K562 (cell line): Measurements from ENCODE around the gene GJD4. TPM values are rescaled to one million over a fixed set of nuclear protein-coding genes. Genes with fewer than 3 reads are reported as not detected.

Experiments
- ATAC-seq: fragments of 200-7000 bp; cut with Tn5 transposase; 3 replicates; pipeline ENCODE4 v1.9.1; 2020; ENCODE audit warnings: moderate library complexity
- BruUV-seq: library from RNA; stranded (reverse); fragments of 400-500 nt; replicated peaks from 2 replicates; lab custom pipeline; 2021; lab: Mats Ljungman, UMichigan
- CTCF ChIA-PET: fragments of 300-600 bp; formaldehyde crosslinking; extraction: SDS; loops from one replicate; lab custom pipeline; 2021; ENCODE audit warnings: low intra/inter-chr PET ratio; lab: Yijun Ruan, JAX
- POLR2A ChIA-PET: fragments of 300-600, 350-650 bp; sonication (Branson Sonifier 250); formaldehyde crosslinking; extraction: SDS; loops from one replicate; lab custom pipeline; 2021; ENCODE audit warnings: antibody characterized with exemption, inconsistent platforms; lab: Yijun Ruan, JAX
- DNase-seq, 4 experiments: peaks; one replicate each; pipeline versions ENCODE4 v3.0.0 to v3.0.0-alpha.2; 2011 to 2018; ENCODE audit warnings: low spot score in 3 of 4, mixed read lengths in 3 of 4; ENCODE audit errors: extremely low read depth in 1 of 4
- FAIRE-seq: peaks from 2 replicates; lab custom pipeline; 2011; peaks lifted over from hg19 to GRCh38; lab: Jason Lieb, UNC
- H2AFZ ChIP-seq: 2 replicates; pipeline ENCODE4 v1.6.0; 2011; ENCODE audit warnings: low read depth, low read length, control low read depth, inconsistent platforms
- H3K27ac ChIP-seq: fragments of 200-600 bp; 3 replicates; pipeline ENCODE4 v1.8.0; 2011; ENCODE audit warnings: low read depth, mild to moderate bottlenecking, control low read depth, inconsistent platforms, low read length, moderate library complexity, mixed read lengths; ENCODE audit errors: extremely low read depth
- H3K27me3 ChIP-seq, 2 experiments: fragments of 300-600 bp in 1 of 2; 2 replicates in 1 of 2; 3 replicates in 1 of 2; pipeline versions ENCODE4 v1.6.0 to v1.8.0; 2011; ENCODE audit warnings: inconsistent platforms in 2 of 2, low read length in 2 of 2, mild to moderate bottlenecking in 1 of 2, mixed read lengths in 1 of 2, moderate library complexity in 1 of 2; ENCODE audit not compliant: control insufficient read depth in 2 of 2, insufficient read depth in 2 of 2
- H3K36me3 ChIP-seq: fragments of 300-600 bp; 3 replicates; pipeline ENCODE4 v1.8.0; 2011; ENCODE audit warnings: mild to moderate bottlenecking, low read length, inconsistent platforms; ENCODE audit not compliant: control insufficient read depth, insufficient read depth
- H3K4me1 ChIP-seq, 2 experiments: fragments of 200-600 bp in 1 of 2; replicated peaks in 1 of 2; 2 replicates in 1 of 2; 3 replicates in 1 of 2; pipeline versions ENCODE4 v1.5.1 to v1.8.0; 2011; ENCODE audit warnings: inconsistent platforms in 2 of 2, low read length in 2 of 2, mild to moderate bottlenecking in 1 of 2, mixed read lengths in 1 of 2, moderate library complexity in 1 of 2; ENCODE audit not compliant: control insufficient read depth in 2 of 2, insufficient read depth in 2 of 2
- H3K4me2 ChIP-seq: 2 replicates; pipeline ENCODE4 v1.6.1; 2011; ENCODE audit warnings: low read length, control low read depth, inconsistent platforms, mixed read lengths; ENCODE audit not compliant: insufficient read depth
- H3K4me3 ChIP-seq: fragments of 200-600 bp; sonication (generic), shearing (Covaris generic); 2 replicates; pipeline ENCODE4 v1.5.1; 2016; ENCODE audit warnings: control low read depth, inconsistent platforms
- H3K79me2 ChIP-seq: fragments of 200-600 bp; 3 replicates; pipeline ENCODE4 v1.8.0; 2011; ENCODE audit warnings: low read length, inconsistent platforms; ENCODE audit not compliant: control insufficient read depth, insufficient read depth
- H3K9ac ChIP-seq, 2 experiments: 2 replicates each; pipeline versions ENCODE4 v1.6.0 to v1.6.1; 2011; ENCODE audit warnings: low read depth in 2 of 2, low read length in 2 of 2, control low read depth in 1 of 2, inconsistent platforms in 1 of 2, mild to moderate bottlenecking in 1 of 2, mixed read lengths in 1 of 2; ENCODE audit not compliant: insufficient read depth in 1 of 2
- H3K9me1 ChIP-seq: one replicate; pipeline ENCODE4 v1.6.0; 2011; ENCODE audit warnings: inconsistent platforms, mild to moderate bottlenecking, low read length, moderate library complexity; ENCODE audit not compliant: control insufficient read depth, insufficient read depth
- H3K9me3 ChIP-seq: replicated peaks from 2 replicates; pipeline ENCODE4 v1.5.1; 2011; ENCODE audit warnings: low read depth, low read length, inconsistent platforms; ENCODE audit not compliant: control insufficient read depth, insufficient read depth
- H4K20me1 ChIP-seq: replicated peaks from 2 replicates; pipeline ENCODE4 v1.6.1; 2011; ENCODE audit warnings: low read length, inconsistent platforms, mixed read lengths; ENCODE audit not compliant: control insufficient read depth, insufficient read depth
- BACH1 ChIP-seq: fragments of 200-800 bp; sonication (Bioruptor generic); IDR thresholded peaks from 2 replicates; pipeline ENCODE4 v1.6.1; 2016; ENCODE audit warnings: missing genetic modification characterization, missing compliant biosample characterization
- CEBPZ ChIP-seq: fragments of 150-350 bp; IDR thresholded peaks from 2 replicates; pipeline ENCODE4 v1.6.1; 2014; ENCODE audit warnings: low read depth, mild to moderate bottlenecking, low read length, borderline replicate concordance
- CTCFL ChIP-seq: IDR thresholded peaks from 2 replicates; pipeline ENCODE4 v1.6.1; 2011; ENCODE audit warnings: borderline replicate concordance, low read depth, mild to moderate bottlenecking, moderate library complexity, low read length; ENCODE audit not compliant: insufficient read depth, poor library complexity, severe bottlenecking
- GATA2 ChIP-seq: sonication (generic); formaldehyde crosslinking; IDR thresholded peaks from 2 replicates; pipeline ENCODE4 v1.4.0; 2020; ENCODE audit warnings: mild to moderate bottlenecking, missing genetic modification reagents
- HLTF ChIP-seq: fragments of 450-650 bp; IDR thresholded peaks from 2 replicates; pipeline ENCODE4 v1.6.1; 2016
- LCOR ChIP-seq: sonication (generic); formaldehyde crosslinking; IDR thresholded peaks from 2 replicates; pipeline ENCODE4 v1.8.0; 2022; ENCODE audit warnings: mild to moderate bottlenecking, missing genetic modification reagents
- MTF1 ChIP-seq: fragments of 250-450 bp; sonication (Bioruptor Pico); IDR thresholded peaks from 2 replicates; pipeline ENCODE4 v1.9.0; 2021; ENCODE audit warnings: moderate library complexity, mild to moderate bottlenecking, inconsistent platforms, borderline replicate concordance
- NCOA4 ChIP-seq: fragments of 450-650 bp; IDR thresholded peaks from 2 replicates; pipeline ENCODE4 v1.6.1; 2018; ENCODE audit warnings: mild to moderate bottlenecking; ENCODE audit not compliant: partially characterized antibody
- SAP30 ChIP-seq: fragments of 200-600 bp; sonication (generic); IDR thresholded peaks from 2 replicates; pipeline ENCODE4 v1.6.1; 2012; ENCODE audit warnings: borderline replicate concordance, low read depth, mild to moderate bottlenecking, moderate library complexity, low read length, control low read depth, inconsistent platforms; ENCODE audit not compliant: insufficient read depth, poor library complexity, severe bottlenecking
- TCF3 ChIP-seq: sonication (generic); formaldehyde crosslinking; IDR thresholded peaks from 2 replicates; pipeline ENCODE4 v1.4.0; 2020; ENCODE audit warnings: mild to moderate bottlenecking, missing genetic modification reagents
- ZNF146 ChIP-seq: IDR thresholded peaks from one replicate; pipeline ENCODE4 v1.6.1; 2018; ENCODE audit warnings: missing compliant biosample characterization; ENCODE audit not compliant: unreplicated experiment
- ZNF79 ChIP-seq: fragments of 250-450 bp; sonication (Bioruptor Pico); IDR thresholded peaks from 2 replicates; pipeline ENCODE4 v1.4.0; 2020; ENCODE audit warnings: low read depth, mild to moderate bottlenecking, moderate library complexity
- WGBS: fragments of 100-300 bp; shearing (Covaris generic); methylation state at CpG from one replicate; pipeline ENCODE4 v1.1.6; 2016; ENCODE audit warnings: low coverage, mixed read lengths; ENCODE audit not compliant: insufficient coverage; ENCODE audit errors: missing lambda C conversion rate; 5-methylcytosine and 5-hydroxymethylcytosine counted together
- in situ Hi-C: fragments of 300-500 bp; cut with MboI; formaldehyde crosslinking; loops from 4 replicates; pipeline ENCODE4 v1.15.0; 2018; ENCODE audit warnings: inconsistent platforms, mixed read lengths
- intact Hi-C: fragments of 100-400 bp; cut with micrococcal nuclease; formaldehyde crosslinking; loops from 2 replicates; pipeline ENCODE4 v1.14.2; 2022
- polyA plus RNA-seq, 8 experiments: library from polyadenylated mRNA; depleted of rRNA in 4 of 8; stranded (reverse) in 5 of 8; unstranded in 3 of 8; fragments of >200 nt; fragmentation: Nextera tagmentation in 2 of 8; fragmentation: Illumina TruSeq in 1 of 8; extraction: Ambion mirVana in 2 of 8; extraction: Trizol in 1 of 8; gene quantifications; 2 replicates each; pipeline versions ENCODE4 v1.2.1 to v1.2.3, GENCODE V29; 2011 to 2014; ENCODE audit warnings: inconsistent platforms in 1 of 8, missing spikeins in 1 of 8
- total RNA-seq, 7 experiments: library from RNA; depleted of rRNA in 6 of 7; stranded (reverse); fragments of >200 nt in 6 of 7; fragmentation: Illumina TruSeq in 2 of 7; extraction: Trizol in 2 of 7; gene quantifications; 2 replicates each; pipeline versions ENCODE4 v1.2.1 to v1.2.3, GENCODE V29; 2011 to 2021; ENCODE audit warnings: low replicate concordance in 1 of 7
- TF ChIP-seq, protein P1 (sequence below): conservative IDR thresholded peaks from 2 replicates; pipeline ENCODE4 v1.6.1; 2011; ENCODE audit warnings: low read depth, mild to moderate bottlenecking, low read length; ENCODE audit not compliant: control insufficient read depth

The GJD4 gene
- total and polyA plus RNA-seq, 9 of the 15 experiments (the other 6 are each of a cell fraction or from before 2014, with no cell fraction given): not detected

- Histone ChIP-seq H3K9me1 (no peaks in the 10 kb centered on the region), H3K9ac (peak overlapping the region in 1 of 2 experiments; percentile 66; a peak in 2 of 4 replicates), H3K4me1 (peaks cover 0 to 4% of the 10 kb centered on the region in 2 experiments; a peak in 2 of 5 replicates), H3K27ac (no peak overlapping the region; the same call in 2 of the 3 replicates), H3K36me3 (peaks cover 50% of the 10 kb centered on the region), H3K4me2 (no peak overlapping the region), H3K79me2 (peaks cover 9% of the 10 kb centered on the region; the same call in 2 of the 3 replicates), H3K27me3 (no peaks in the 10 kb centered on the region), H2AFZ (no peak overlapping the region), H3K4me3 (no peak overlapping the region)
- intact Hi-C loops (loop anchor here (5.0 kb wide), 1 partner anchor 187 kb away; no protein-coding TSS in a partner anchor), in situ Hi-C loops (loop anchor here (25.0 kb wide), 1 partner anchor 327 kb away; no protein-coding TSS in a partner anchor)
- DNase-seq (no peak), FAIRE-seq (no peak)
- POLR2A ChIA-PET: interaction anchor here (0.8 kb wide), 1 partner anchor 15 kb away, joined by 4 read pairs; no protein-coding TSS in a partner anchor
- BruUV-seq: no TSS peak
- 82% methylated on average over 6 of the region's 6 CpGs for WGBS
- TF ChIP-seq BACH1 (tag): no peak
- no peak for TF ChIP-seq NCOA4
- TF ChIP-seq CEBPZ: no peak
- TF ChIP-seq, protein P1, sequence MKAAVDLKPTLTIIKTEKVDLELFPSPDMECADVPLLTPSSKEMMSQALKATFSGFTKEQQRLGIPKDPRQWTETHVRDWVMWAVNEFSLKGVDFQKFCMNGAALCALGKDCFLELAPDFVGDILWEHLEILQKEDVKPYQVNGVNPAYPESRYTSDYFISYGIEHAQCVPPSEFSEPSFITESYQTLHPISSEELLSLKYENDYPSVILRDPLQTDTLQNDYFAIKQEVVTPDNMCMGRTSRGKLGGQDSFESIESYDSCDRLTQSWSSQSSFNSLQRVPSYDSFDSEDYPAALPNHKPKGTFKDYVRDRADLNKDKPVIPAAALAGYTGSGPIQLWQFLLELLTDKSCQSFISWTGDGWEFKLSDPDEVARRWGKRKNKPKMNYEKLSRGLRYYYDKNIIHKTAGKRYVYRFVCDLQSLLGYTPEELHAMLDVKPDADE: no peak
- TF ChIP-seq SAP30: no peak
- no peak for TF ChIP-seq ZNF146
- TF ChIP-seq GATA2 (CRISPR knock-in tag): no peak
- TF ChIP-seq HLTF: no peak
- TF ChIP-seq ZNF79 (CRISPR knock-in tag): no peak
- no peak for TF ChIP-seq MTF1 (CRISPR knock-in tag)
- no peak for TF ChIP-seq LCOR (CRISPR knock-in tag)
- no peak for TF ChIP-seq TCF3 (CRISPR knock-in tag)
- TF ChIP-seq CTCFL: no peak
- TF ChIP-seq, all 486 proteins: peak for 0
- H4K20me1 ChIP-seq: no peaks in the 10 kb centered on the region
- ATAC-seq: no peak
- CTCF ChIA-PET: interaction anchor here (1.0 to 1.1 kb wide), 2 partner anchors 186 to 329 kb away, joined by 3 read pairs; no protein-coding TSS in a partner anchor
- H3K9me3 ChIP-seq: no peaks in the 10 kb centered on the region
Measured at GRCh38 chr10:35564341-35564968, 40.7 kb upstream of the GJD4 start.
